ENCODE results near the gene PPIL6. TPM values are rescaled to one million over a fixed set of nuclear protein-coding genes. Genes with fewer than 3 reads are reported as not detected.

Gene PPIL6
- total RNA-seq, 1 donor from 2014 or later = 0.11 TPM

GRCh38 chr6:109347779-109348178, 92.6 kb downstream of the PPIL6 start:
- no peak for DNase-seq (ENCODE audit: low spot score in 2 of 2)
- H3K36me3 ChIP-seq = no peaks in the 10 kb centered on the region
- H3K9me3 ChIP-seq = no peaks in the 10 kb centered on the region
- no peak for TF ChIP-seq CTCF (IDR thresholded peaks at IDR 0.05)
- intact Hi-C loops (cut with DNase I) = no loop called here
- H3K27me3 ChIP-seq = no peaks in the 10 kb centered on the region
- H3K4me3 ChIP-seq = no peak overlapping the region
- H3K4me1 ChIP-seq = peaks cover 0 to 4% of the 10 kb centered on the region in 2 donors
- H3K27ac ChIP-seq = no peak overlapping the region

GRCh38 chr6:109345986-109346385, 94.4 kb downstream of the PPIL6 start:
- Histone ChIP-seq H3K27ac (no peak overlapping the region), H3K4me1 (peaks cover 0 to 4% of the 10 kb centered on the region in 2 donors), H3K27me3 (no peaks in the 10 kb centered on the region), H3K9me3 (no peaks in the 10 kb centered on the region), H3K4me3 (no peak overlapping the region), H3K36me3 (no peaks in the 10 kb centered on the region)
- intact Hi-C loops (cut with DNase I) = no loop called here
- no peak for TF ChIP-seq CTCF (IDR thresholded peaks at IDR 0.05)
- DNase-seq (ENCODE audit: low spot score in 2 of 2) = no peak

- no peak for DNase-seq (ENCODE audit: low spot score in 2 of 2)
- no peak overlapping the region for H3K27ac ChIP-seq
- no peaks in the 10 kb centered on the region for H3K4me1 ChIP-seq
- no peaks in the 10 kb centered on the region for H3K9me3 ChIP-seq
- no peaks in the 10 kb centered on the region for H3K27me3 ChIP-seq
- no peaks in the 10 kb centered on the region for H3K36me3 ChIP-seq
- intact Hi-C loops (cut with DNase I) = no loop called here
- no peak for TF ChIP-seq CTCF (IDR thresholded peaks at IDR 0.05)
- H3K4me3 ChIP-seq = no peak overlapping the region
Observed at GRCh38 chr6:109344226-109344625, 96.2 kb downstream of the PPIL6 start.

GRCh38 chr6:109343518-109343917, 96.9 kb downstream of the PPIL6 start:
- intact Hi-C loops (cut with DNase I) = no loop called here
- Histone ChIP-seq H3K4me1 (no peaks in the 10 kb centered on the region), H3K27me3 (no peaks in the 10 kb centered on the region), H3K27ac (no peak overlapping the region), H3K9me3 (no peaks in the 10 kb centered on the region), H3K4me3 (no peak overlapping the region), H3K36me3 (no peaks in the 10 kb centered on the region)
- no peak for DNase-seq (ENCODE audit: low spot score in 2 of 2)
- TF ChIP-seq CTCF (IDR thresholded peaks at IDR 0.05) = no peak

- no peaks in the 10 kb centered on the region for H3K4me1 ChIP-seq
- TF ChIP-seq CTCF (IDR thresholded peaks at IDR 0.05) = no peak
- H3K27ac ChIP-seq = no peak overlapping the region
- no peak overlapping the region for H3K4me3 ChIP-seq
- H3K9me3 ChIP-seq = no peaks in the 10 kb centered on the region
- DNase-seq (ENCODE audit: low spot score in 2 of 2) = no peak
- H3K27me3 ChIP-seq = no peaks in the 10 kb centered on the region
- H3K36me3 ChIP-seq = no peaks in the 10 kb centered on the region
- intact Hi-C loops (cut with DNase I) = no loop called here
Observed at GRCh38 chr6:109342911-109343310, 97.5 kb downstream of the PPIL6 start.

GRCh38 chr6:109342506-109342905, 97.9 kb downstream of the PPIL6 start:
- no peaks in the 10 kb centered on the region for H3K36me3 ChIP-seq
- intact Hi-C loops (cut with DNase I) = no loop called here
- DNase-seq (ENCODE audit: low spot score in 2 of 2) = no peak
- H3K4me3 ChIP-seq = no peak overlapping the region
- no peak for TF ChIP-seq CTCF (IDR thresholded peaks at IDR 0.05)
- H3K4me1 ChIP-seq = no peaks in the 10 kb centered on the region
- no peaks in the 10 kb centered on the region for H3K27me3 ChIP-seq
- H3K27ac ChIP-seq = no peak overlapping the region
- H3K9me3 ChIP-seq = no peaks in the 10 kb centered on the region

Measured in ascending aorta (tissue), 2 donors.